Stimulated activated CD8-positive, alpha-beta memory T cell treated with anti-CD3 and anti-CD28 coated beads, Interleukin-15, amount 100 ng/mL, for 48 hours (primary cell): ENCODE data around the gene SYCP2.
"Not testable (repeated sequence)": the region's sequence is repeated elsewhere in the genome, so short reads cannot be mapped to it uniquely, and the experiment has no call there.

Source experiments
- DNase-seq, 2 donors: peaks; one replicate each; pipeline ENCODE4 v3.0.0-alpha.2; 2020; ENCODE audit warnings: low read depth in 2 of 2

The SYCP2 gene

DNA sequence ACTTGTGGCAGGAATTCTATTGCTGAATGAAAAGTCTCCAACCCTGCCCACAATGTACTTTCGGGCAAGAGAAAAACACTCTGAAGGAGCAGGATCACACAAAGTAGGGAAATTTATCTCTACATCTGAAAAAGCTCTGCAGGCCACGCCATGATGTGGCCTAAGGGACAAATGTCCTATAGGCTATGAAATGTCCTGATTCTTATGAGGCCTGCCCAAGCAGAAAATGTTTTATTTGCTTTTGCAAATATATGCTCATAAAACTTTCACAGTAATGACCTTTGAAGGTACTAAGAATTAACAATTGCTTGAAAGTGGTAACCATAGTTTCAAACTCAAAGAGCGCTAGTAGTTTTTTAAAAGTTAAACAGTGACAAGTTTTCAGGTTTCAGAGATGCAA is 31.0 kb downstream of the SYCP2 start:
- DNase-seq = no peak

GRCh38 chr20:59895908-59896307 is 37.5 kb downstream of the SYCP2 start:
- no peak for DNase-seq

GRCh38 chr20:59891581-59891980 is 41.9 kb downstream of the SYCP2 start:
- no peak for DNase-seq

DNA sequence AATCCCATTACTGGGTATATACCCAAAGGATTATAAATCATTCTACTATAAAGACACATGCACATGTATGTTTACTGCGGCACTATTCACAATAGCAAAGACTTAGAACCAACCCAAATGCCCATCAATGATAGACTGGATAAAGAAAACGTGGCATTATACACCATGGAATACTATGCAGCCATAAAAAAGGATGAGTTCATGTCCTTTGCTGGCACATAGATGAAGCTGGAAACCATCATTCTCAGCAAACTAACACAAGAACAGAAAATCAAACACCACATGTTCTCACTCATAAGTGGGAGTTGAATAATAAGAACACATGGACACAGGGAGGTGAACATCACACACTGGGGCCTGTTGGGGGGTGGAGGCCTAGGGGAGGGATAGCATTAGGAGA is 43.4 kb downstream of the SYCP2 start:
- DNase-seq = not testable (repeated sequence)

- DNase-seq = no peak
These were observed 45.4 kb downstream of the SYCP2 start for GRCh38 chr20:59888050-59888449.

- DNase-seq = no peak
These were observed 48.9 kb downstream of the SYCP2 start for GRCh38 chr20:59884494-59884893.

DNA sequence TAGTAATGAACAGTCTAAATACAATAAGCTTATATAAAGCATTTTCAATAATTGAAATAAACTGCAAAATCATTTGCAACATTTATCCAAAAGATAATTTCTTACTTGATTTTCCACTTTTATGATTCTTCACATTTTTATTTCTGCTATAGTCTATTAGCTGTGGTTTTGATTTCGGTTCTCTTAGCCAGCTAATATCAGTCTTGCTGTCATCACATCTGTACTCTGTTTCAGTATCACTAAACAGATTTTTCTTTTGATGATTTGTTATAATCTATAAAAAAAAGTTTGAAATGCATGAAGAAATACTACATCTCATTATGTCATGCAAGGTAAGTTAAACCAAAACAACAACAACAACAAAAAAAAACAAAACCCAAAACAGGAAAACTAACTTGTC is 53.2 kb downstream of the SYCP2 start:
- DNase-seq = no peak

- no peak for DNase-seq
These were observed 60.0 kb downstream of the SYCP2 start for GRCh38 chr20:59873409-59873808.

DNA sequence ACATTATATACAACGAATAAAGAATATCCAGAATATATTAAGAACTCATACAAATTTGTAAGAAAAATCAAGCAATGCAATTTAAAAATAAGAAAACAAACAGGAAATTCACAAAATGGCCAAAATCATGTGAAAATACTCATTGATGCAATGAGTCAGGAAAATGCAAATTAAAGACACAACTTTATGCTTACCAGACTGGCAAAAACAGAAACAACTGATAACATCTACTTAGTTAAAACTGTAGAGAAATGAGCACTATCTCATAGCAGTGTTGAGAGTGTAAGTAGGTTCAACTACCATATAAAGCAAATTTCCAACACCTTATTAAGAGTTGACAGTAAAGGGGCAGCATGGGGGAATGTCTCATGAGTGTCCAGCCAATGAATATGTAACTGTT is 62.3 kb downstream of the SYCP2 start:
- no peak for DNase-seq

- DNase-seq = no peak
These were observed 67.1 kb downstream of the SYCP2 start for GRCh38 chr20:59866338-59866737.

DNA sequence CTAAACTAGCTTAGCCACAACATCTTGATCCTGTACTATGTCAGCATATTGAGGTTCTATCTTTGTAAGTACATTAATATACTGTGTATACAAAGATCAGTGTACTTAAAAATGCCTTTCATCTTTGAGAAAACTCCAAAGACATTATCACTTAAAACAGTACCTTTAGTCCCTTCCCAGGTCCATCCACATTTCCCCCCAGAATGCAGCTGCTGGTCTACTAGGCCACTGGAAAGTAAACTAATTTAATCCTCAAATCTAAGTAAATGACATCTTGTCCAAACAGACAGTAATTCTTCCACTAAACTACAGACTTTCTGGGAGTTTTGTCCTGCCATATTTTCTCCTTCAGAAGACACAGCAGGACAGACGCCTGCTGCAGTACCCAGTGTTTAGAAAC is 68.7 kb downstream of the SYCP2 start:
- no peak for DNase-seq

DNA sequence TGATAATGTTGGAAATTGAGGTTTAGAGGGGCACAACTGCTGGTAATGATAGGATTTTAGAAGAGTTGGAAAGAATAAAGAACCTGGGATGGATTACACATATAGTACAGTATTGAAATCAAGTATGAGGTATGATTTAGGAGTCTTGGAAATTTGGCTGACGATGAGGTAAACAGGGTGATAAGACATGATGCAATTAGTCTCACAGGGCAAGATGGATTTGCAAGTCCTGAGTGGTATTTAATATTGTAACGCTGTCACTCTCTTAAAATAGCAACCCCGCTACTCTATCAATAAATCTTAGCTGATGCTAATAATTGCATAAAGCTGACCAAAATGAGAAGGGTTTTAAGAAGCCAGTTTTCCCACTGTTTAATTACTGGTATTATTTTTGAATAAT is 70.4 kb downstream of the SYCP2 start:
- DNase-seq = no peak

GRCh38 chr20:59861401-59861800 is 72.0 kb downstream of the SYCP2 start:
- no peak for DNase-seq

DNA sequence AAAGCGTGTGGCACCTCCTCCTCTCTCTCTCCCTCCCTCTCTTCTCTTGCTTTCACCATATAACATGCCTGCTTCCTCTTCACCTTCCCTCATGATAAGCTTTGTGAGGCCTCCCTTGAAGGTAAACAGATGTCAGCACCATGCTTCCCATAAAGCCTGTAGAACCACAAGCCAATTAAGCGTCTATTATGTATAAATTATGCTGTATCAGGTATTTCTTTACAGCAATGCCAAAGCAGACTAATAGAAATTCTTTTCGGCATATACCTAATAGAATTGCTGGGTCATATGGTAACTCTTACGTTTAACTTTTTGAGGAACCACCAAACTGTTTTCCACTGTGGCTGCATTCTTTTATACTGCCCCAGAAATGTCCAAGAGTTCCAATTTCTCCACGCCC is 75.0 kb downstream of the SYCP2 start:
- no peak for DNase-seq

DNA sequence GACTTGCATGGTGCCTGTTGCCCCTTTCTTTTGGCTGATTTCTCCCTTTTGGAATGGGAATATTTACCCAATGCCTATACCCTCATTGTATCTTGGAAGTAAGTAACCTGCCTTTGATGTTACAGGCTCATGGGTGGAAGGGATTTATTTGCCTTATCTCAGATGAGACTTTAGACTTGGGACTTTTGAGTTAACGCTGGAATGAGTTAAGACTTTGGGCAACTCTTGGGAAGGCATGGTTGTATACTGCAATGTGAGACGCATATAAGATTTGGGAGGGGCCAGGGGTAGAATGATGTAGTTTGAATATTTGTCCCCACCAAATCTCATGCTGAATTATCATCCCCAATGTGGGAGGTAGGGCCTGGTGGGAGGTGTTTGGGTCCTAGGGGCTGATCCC is 75.5 kb downstream of the SYCP2 start:
- DNase-seq = no peak

DNA sequence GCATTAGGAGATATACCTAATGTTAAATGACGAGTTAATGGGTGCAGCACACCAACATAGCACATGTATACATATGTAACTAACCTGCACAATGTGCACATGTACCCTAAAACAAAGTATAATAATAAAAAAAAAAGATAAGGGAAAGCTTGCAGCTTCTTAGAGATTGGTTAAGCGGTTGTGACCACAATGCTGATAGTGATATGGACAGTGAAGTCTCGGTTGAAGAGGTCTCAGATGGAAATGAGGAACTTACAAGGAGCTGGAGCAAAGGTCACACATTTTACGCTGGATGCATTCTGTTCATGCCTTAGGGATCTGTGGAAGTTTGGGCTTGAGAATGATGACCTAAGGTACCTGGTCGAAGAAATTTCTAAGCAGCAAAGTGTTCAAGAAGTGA is 76.5 kb downstream of the SYCP2 start:
- DNase-seq = not testable (repeated sequence)

GRCh38 chr20:59856526-59856925 is 76.9 kb downstream of the SYCP2 start:
- not testable (repeated sequence) for DNase-seq

- DNase-seq = no peak
These were observed 83.3 kb downstream of the SYCP2 start for GRCh38 chr20:59850018-59850641.

GRCh38 chr20:59848182-59848581 is 85.3 kb downstream of the SYCP2 start:
- DNase-seq = no peak

DNA sequence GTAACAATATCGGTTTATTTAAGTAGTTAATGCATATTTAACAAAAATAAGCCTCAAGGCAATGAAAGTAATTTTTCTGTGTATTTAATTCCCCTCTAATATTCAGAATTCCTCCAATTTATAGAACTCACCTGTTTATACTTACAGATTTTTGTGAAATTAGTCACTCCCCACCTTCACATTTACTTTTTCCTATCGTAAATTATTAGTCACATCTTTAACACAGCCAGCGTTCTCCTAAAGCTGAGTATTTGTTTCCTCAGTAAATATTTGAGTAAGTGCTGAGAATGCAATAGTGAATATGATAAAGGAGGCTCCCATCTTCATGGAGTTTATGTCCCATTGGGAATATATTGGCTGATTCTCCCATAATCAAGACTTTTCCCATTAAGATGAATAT is 88.0 kb downstream of the SYCP2 start:
- DNase-seq = no peak

DNA sequence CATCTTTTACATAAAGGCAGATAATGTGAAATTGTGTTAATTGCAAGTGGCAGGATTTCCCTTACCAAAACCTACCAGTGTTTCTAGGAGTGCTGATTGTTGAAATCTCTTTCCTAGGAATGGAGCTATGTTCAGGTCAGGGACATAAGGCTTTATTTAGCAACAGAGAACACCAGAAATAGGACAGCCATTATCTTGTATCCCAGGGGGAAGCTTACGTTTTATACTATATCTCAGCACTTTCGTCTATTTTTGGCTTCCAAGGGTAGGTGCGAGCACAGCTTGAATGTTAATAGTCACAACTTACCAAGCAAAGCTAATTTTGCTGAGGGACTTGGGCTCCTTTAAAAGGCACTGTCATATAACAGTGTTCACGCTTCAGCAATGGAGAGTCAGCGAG is 94.0 kb downstream of the SYCP2 start:
- no peak for DNase-seq

GRCh38 chr20:59837623-59838394 is 95.6 kb downstream of the SYCP2 start:
- no peak for DNase-seq

DNA sequence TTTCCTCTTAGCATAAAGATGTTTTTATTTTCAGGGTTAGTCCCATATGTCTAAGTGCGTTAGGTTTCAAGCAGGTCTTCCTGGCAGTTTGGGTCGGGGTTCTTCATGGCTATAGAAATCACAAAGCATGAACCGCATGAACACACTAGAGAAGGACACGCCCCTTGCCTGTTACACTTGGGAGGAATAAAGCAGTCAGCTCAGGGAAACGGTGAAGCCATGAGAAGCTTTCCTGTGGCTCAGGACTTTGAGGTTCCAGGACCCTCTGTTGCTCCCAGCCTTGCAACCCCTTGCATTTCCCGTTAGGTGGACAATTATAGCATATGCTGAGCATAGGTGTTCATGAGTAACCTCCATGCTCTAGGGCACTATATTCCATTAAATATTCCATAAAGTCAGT is 96.7 kb downstream of the SYCP2 start:
- no peak for DNase-seq
